Effector CD4-positive, alpha-beta T cell (primary cell): ENCODE measurements around the gene RAB34.
"Not testable (repeated sequence)": the region's sequence is repeated elsewhere in the genome, so short reads cannot be mapped to it uniquely, and the experiment has no call there.

Source experiments
- DNase-seq: peaks from one replicate; pipeline ENCODE4 v3.0.0-alpha.2; 2020

The RAB34 gene

GRCh38 chr17:28745786-28746411, 28.2 kb upstream of the RAB34 start:
- no peak for DNase-seq

GRCh38 chr17:28744972-28745785, 27.5 kb upstream of the RAB34 start:
- no peak for DNase-seq

- peak; percentile 61 for DNase-seq
Observed at GRCh38 chr17:28744104-28744971, 26.7 kb upstream of the RAB34 start.

GRCh38 chr17:28743243-28744103, 25.8 kb upstream of the RAB34 start, which contains the start of gene TRAF4:
Gene TRAF4 (plus strand): TSS chr17:28744011. CDS start chr17:28744113, 102 bp downstream.
- peak; percentile 65 for DNase-seq

GRCh38 chr17:28741358-28742349, 24.0 kb upstream of the RAB34 start:
- DNase-seq: no peak

GRCh38 chr17:28740406-28741357, 23.0 kb upstream of the RAB34 start:
- no peak for DNase-seq

GRCh38 chr17:28738680-28739384, 21.2 kb upstream of the RAB34 start:
- peak; percentile 25 for DNase-seq

- no peak for DNase-seq
Observed at GRCh38 chr17:28737770-28738679, 20.4 kb upstream of the RAB34 start.

GRCh38 chr17:28737316-28737715, 19.6 kb upstream of the RAB34 start:
- no peak for DNase-seq

- DNase-seq: not testable (repeated sequence)
Observed at GRCh38 chr17:28735913-28736769, 18.5 kb upstream of the RAB34 start.

GRCh38 chr17:28735242-28735722, 17.6 kb upstream of the RAB34 start:
- DNase-seq: no peak

- no peak for DNase-seq
Observed at GRCh38 chr17:28734712-28735241, 17.1 kb upstream of the RAB34 start.

- no peak for DNase-seq
Observed at GRCh38 chr17:28733346-28733745, 15.7 kb upstream of the RAB34 start.

GRCh38 chr17:28729950-28730330, 12.3 kb upstream of the RAB34 start:
- no peak for DNase-seq

GRCh38 chr17:28728364-28729200, 10.9 kb upstream of the RAB34 start, which contains the start of gene NEK8:
Gene NEK8 (plus strand): TSS chr17:28728788. CDS start chr17:28728814, 26 bp downstream.
- peak; percentile 96 for DNase-seq
